ES-I3 (cell line): ENCODE measurements around the gene DERL3.

ENCODE experiments used
- H3K36me3 ChIP-seq: 2 replicates; pipeline ENCODE4 v1.6.1; 2013; ENCODE audit warnings: mild to moderate bottlenecking, low read length, control low read depth, moderate library complexity; ENCODE audit not compliant: insufficient read depth
- H3K4me1 ChIP-seq: 2 replicates; pipeline ENCODE4 v1.6.1; 2013; ENCODE audit warnings: mild to moderate bottlenecking, control low read depth, low read length; ENCODE audit not compliant: insufficient read depth
- H3K9ac ChIP-seq: 2 replicates; pipeline ENCODE4 v1.6.1; 2013; ENCODE audit warnings: low read depth, mild to moderate bottlenecking, low read length, moderate library complexity
- H3K9me3 ChIP-seq: 2 replicates; pipeline ENCODE4 v1.6.1; 2013; ENCODE audit warnings: mild to moderate bottlenecking, low read length, moderate library complexity; ENCODE audit not compliant: control insufficient read depth, insufficient read depth

The DERL3 gene

GRCh38 chr22:23831261-23831660 is 7.5 kb downstream of the DERL3 start:
- peaks cover 4% of the 10 kb centered on the region; the same call in 1 of the 2 replicates for H3K4me1 ChIP-seq
- H3K9ac ChIP-seq, result no peak overlapping the region
- H3K9me3 ChIP-seq, result no peaks in the 10 kb centered on the region
- peaks cover 10% of the 10 kb centered on the region; the same call in 1 of the 2 replicates for H3K36me3 ChIP-seq

- peaks cover 19% of the 10 kb centered on the region for H3K36me3 ChIP-seq
- H3K9me3 ChIP-seq, result no peaks in the 10 kb centered on the region
- H3K9ac ChIP-seq, result no peak overlapping the region
- peaks cover 4% of the 10 kb centered on the region; the same call in 1 of the 2 replicates for H3K4me1 ChIP-seq
These were observed 8.9 kb downstream of the DERL3 start for GRCh38 chr22:23829845-23830372.

- H3K9me3 ChIP-seq, result no peaks in the 10 kb centered on the region
- no peak overlapping the region for H3K9ac ChIP-seq
- H3K36me3 ChIP-seq, result peaks cover 26% of the 10 kb centered on the region
- H3K4me1 ChIP-seq, result peaks cover 4% of the 10 kb centered on the region; the same call in 1 of the 2 replicates
These were observed 9.8 kb downstream of the DERL3 start for GRCh38 chr22:23828800-23829680.

GRCh38 chr22:23827351-23827995 is 11.3 kb downstream of the DERL3 start:
- Histone ChIP-seq H3K9me3 (no peaks in the 10 kb centered on the region), H3K9ac (no peak overlapping the region), H3K4me1 (peaks cover 4% of the 10 kb centered on the region; the same call in 1 of the 2 replicates), H3K36me3 (peaks cover 26% of the 10 kb centered on the region)

DNA sequence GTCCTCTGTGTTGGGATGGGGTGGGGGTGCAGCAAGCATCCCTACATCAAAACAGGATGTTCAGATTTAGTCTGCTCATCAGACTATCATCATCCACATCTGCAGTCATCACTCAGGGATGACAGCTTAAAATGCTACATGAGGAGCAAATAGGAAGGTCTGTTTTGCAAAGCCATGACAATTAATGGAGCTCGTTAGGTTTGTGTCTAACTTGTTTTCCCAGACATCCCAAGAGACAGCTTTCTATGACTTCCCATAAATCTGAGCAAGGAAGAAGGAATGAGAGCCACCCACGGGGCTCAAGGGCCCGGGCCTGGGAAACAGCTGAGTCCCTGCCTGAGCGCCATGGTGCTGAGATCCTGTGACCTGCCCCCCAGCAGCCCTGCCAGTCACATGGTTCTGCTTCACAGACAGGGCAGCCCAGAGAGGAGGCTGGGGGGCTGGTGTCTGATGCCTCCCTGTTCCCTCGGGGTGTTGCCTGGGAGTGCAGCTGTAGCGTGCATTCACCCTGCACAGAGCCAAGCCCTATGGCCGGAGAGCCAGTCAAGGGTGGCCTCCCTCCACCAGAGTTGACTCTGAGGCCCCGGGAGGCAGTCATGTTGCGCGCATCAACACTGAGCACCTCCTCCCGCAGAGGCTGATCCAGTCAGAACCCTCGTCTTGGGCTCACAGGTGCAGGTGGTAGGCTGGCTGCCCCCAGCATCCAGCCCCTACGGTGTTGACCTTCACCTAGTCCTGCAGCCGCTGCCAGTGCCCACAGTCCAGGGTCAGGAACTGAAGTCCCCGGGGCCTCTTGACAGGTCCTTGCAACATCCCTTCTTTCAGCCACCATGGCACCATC is 12.1 kb downstream of the DERL3 start:
- Histone ChIP-seq H3K9ac (no peak overlapping the region), H3K36me3 (peaks cover 26% of the 10 kb centered on the region), H3K4me1 (peaks cover 4% of the 10 kb centered on the region; the same call in 1 of the 2 replicates), H3K9me3 (no peaks in the 10 kb centered on the region)

DNA sequence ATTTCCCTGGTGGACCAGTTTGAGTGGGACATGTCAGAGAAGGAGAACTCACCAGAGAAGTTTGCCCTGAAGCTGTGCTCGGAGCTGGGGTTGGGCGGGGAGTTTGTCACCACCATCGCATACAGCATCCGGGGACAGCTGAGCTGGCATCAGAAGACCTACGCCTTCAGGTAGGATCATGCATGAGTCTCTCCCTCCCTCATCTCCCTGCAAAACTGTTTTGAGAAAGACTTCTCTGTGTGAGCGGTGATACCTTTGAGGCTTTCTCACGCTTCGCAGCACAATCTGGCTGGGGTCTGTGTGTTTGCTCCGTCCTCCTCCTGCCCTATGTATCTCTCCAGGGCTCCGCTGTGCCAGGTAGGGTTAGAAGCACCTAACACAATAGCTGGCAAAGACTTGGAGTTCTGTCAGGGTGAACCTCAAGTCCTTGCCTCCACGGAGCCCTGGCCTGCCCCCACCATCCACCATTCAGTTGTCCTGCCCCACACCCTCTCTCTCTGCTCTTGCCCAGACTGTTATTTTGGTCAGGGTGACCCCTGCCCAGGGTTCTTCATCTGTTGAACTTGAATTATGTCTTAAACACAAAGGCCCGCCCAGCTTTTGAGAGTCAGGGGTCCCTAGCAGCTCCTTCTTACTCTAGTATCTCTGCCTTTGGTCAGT is 13.4 kb downstream of the DERL3 start:
- peaks cover 32% of the 10 kb centered on the region for H3K36me3 ChIP-seq
- peaks cover 4% of the 10 kb centered on the region; the same call in 1 of the 2 replicates for H3K4me1 ChIP-seq
- no peaks in the 10 kb centered on the region for H3K9me3 ChIP-seq
- no peak overlapping the region for H3K9ac ChIP-seq

GRCh38 chr22:23824476-23825245 is 14.1 kb downstream of the DERL3 start:
- Histone ChIP-seq H3K9ac (no peak overlapping the region), H3K9me3 (no peaks in the 10 kb centered on the region), H3K4me1 (peaks cover 4% of the 10 kb centered on the region; the same call in 1 of the 2 replicates), H3K36me3 (peaks cover 32% of the 10 kb centered on the region)

GRCh38 chr22:23823331-23823791 is 15.4 kb downstream of the DERL3 start:
- Histone ChIP-seq H3K9ac (no peak overlapping the region), H3K4me1 (peaks cover 4% of the 10 kb centered on the region; the same call in 1 of the 2 replicates), H3K36me3 (peaks cover 36% of the 10 kb centered on the region), H3K9me3 (no peaks in the 10 kb centered on the region)

GRCh38 chr22:23822101-23822671 is 16.6 kb downstream of the DERL3 start:
- Histone ChIP-seq H3K9me3 (no peaks in the 10 kb centered on the region), H3K9ac (no peak overlapping the region), H3K36me3 (peaks cover 37% of the 10 kb centered on the region), H3K4me1 (peaks cover 4% of the 10 kb centered on the region; the same call in 1 of the 2 replicates)

DNA sequence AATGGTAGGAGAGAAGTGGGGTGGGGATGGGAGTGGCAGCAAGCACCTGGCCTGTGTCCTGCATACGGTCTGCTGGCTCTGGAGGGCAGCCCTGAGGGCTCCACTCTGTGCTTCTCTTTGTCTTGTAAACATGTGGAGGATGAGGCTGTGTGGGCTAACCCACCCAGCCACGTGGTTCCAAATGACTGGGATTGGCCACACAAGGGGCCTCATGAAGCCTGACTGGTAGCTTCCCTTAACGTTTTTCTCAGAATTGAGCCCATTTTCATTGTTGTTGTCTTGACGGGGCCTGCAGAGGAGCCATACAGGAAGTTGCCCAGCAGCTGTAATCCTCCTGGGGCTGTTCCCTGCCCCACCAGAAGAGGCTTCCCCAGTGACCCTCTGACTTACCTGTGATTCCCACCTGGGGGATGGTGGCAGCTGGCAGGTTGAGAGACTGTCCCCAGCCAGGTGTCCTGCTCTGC is 18.0 kb downstream of the DERL3 start:
- H3K9me3 ChIP-seq, result no peaks in the 10 kb centered on the region
- no peaks in the 10 kb centered on the region for H3K4me1 ChIP-seq
- no peak overlapping the region for H3K9ac ChIP-seq
- peaks cover 35% of the 10 kb centered on the region for H3K36me3 ChIP-seq

DNA sequence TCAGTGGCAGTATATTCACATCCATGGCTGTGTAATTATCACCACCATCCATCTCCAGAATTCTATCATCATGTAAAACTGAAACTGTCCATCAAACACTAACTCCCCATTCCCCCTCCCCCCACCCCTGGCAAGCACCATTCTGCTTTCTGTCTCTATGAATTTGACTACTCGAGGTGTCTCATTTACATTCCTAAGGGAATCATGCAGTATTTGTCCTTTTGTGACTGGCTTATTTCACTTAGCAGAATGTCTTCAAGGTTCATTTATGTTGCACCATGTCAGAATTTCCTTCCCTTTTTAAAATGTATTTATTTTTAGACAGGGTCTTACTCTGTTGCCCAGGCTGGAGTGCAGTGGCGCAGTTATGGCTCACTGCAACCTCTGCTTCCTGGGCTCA is 20.3 kb downstream of the DERL3 start:
- no peak overlapping the region for H3K9ac ChIP-seq
- peaks cover 20% of the 10 kb centered on the region for H3K36me3 ChIP-seq
- no peaks in the 10 kb centered on the region for H3K9me3 ChIP-seq
- H3K4me1 ChIP-seq, result no peaks in the 10 kb centered on the region

DNA sequence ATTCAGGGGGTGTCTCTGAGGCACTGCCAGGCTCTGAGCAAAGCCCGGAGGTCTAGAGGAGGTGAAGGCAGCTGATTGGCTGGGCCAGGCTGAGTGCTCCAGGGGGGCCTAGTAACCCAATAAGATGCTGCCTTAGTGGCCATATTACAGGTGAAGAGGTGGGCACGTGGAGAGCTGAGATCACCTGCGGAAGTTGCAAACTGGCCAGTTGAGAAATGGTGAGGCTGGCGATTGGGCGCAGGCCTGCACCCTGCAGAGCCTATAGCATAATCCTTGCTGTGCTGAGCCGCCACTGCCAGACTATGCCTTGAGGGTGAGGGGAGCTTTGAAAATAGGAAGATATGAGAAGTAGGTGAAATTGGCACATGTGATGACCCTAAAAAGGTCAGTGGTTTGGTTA is 21.7 kb downstream of the DERL3 start:
- Histone ChIP-seq H3K9me3 (no peaks in the 10 kb centered on the region), H3K9ac (no peak overlapping the region), H3K4me1 (no peaks in the 10 kb centered on the region), H3K36me3 (peaks cover 20% of the 10 kb centered on the region)
